Measurements from ENCODE around the gene TBXA2R. TPM values are rescaled to one million over a fixed set of nuclear protein-coding genes. Genes with fewer than 3 reads are reported as not detected.

The TBXA2R gene
- total RNA-seq, 4 donors from 2014 or later = 4.4 to 11.4 (median 7.2) TPM

- Histone ChIP-seq H3K36me3 (peaks cover 0 to 86% (median 0%) of the 10 kb centered on the region in 3 donors), H3K4me1 (peaks cover 0 to 35% (median 7%) of the 10 kb centered on the region in 4 donors), H3K4me3 (no peak overlapping the region), H3K27me3 (no peaks in the 10 kb centered on the region), H3K27ac (no peak overlapping the region), H3K9me3 (no peaks in the 10 kb centered on the region)
- DNase-seq (ENCODE audit: low spot score in 2 of 2) = no peak
- no peak for TF ChIP-seq EP300 (IDR thresholded peaks at IDR 0.05)
- TF ChIP-seq CTCF (IDR thresholded peaks at IDR 0.05) = no peak
- no peak for TF ChIP-seq POLR2A (IDR thresholded peaks at IDR 0.05)
- WGBS, 2 donors = 77 to 82% methylated on average over 11 to 14 of the region's 17 CpGs
Measured at GRCh38 chr19:3619631-3620012, 12.9 kb upstream of the TBXA2R start.

DNA sequence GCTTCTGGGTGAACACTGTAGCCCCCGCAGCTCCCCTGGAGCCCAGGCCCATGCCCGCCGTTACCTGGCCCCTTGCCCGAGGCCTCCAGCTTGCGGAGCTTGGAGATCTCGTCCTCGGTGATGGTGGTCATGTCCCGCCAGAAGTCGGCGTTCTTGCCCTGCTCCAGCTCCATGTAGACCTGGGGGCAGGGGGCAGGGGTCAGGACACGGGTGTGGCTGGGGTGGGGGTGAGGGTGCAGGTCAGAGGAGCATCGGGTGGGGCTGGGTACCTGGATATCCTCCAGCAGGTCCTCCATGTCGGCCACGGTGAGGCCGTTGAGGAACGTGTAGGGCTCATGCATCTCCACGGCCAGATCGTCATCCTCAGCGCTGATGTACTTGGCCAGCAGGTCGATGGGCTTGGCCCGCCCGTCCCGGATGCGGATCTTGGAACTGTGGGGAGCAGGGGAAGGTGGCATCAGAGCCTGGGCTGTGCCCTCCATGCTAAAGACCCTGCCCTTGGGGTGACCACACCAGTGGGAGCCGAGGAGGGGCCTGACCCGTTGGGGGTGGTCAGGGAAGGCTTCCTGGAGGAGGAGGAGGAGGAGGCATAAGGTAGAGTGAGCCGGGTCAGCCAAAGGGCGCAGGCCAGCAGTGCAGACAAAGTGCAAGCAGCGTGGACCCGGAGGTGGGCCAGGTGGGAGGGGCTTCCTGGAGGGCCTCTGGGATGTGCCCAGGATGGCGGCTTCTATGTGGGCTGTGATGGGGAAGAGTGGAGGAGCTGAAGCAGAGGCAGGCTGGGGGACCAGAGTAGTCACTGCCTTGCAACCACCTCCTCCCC lies 12.3 kb upstream of the TBXA2R start:
- 83 to 85% methylated on average over 28 to 31 of the region's 31 CpGs for WGBS, 2 donors

GRCh38 chr19:3618144-3618810 lies 11.6 kb upstream of the TBXA2R start:
- DNase-seq (ENCODE audit: low spot score in 2 of 2) = peak; percentile 60 to 61
- Histone ChIP-seq H3K27ac (peak overlapping the region in 2 of 4 donors; percentile 73 to 74), H3K4me3 (no peak overlapping the region), H3K4me1 (peaks cover 0 to 25% (median 5%) of the 10 kb centered on the region in 4 donors), H3K27me3 (no peaks in the 10 kb centered on the region), H3K36me3 (peaks cover 0 to 91% (median 0%) of the 10 kb centered on the region in 3 donors), H3K9me3 (no peaks in the 10 kb centered on the region)
- TF ChIP-seq EP300 (IDR thresholded peaks at IDR 0.05) = peak in 1 of 2 donors; percentile 49
- TF ChIP-seq CTCF (IDR thresholded peaks at IDR 0.05) = peak; percentile 90 to 98 (median 96)
- no peak for TF ChIP-seq POLR2A (IDR thresholded peaks at IDR 0.05)
- WGBS, 2 donors = 29 to 57% methylated on average over 18 to 20 of the region's 31 CpGs

More for the DNA sequence above, 12.3 kb upstream of the TBXA2R start:
- Histone ChIP-seq H3K27me3 (no peaks in the 10 kb centered on the region), H3K36me3 (peaks cover 0 to 91% (median 0%) of the 10 kb centered on the region in 3 donors), H3K9me3 (no peaks in the 10 kb centered on the region), H3K27ac (peak overlapping the region in 2 of 4 donors; percentile 73 to 74), H3K4me3 (no peak overlapping the region), H3K4me1 (peaks cover 0 to 29% (median 5%) of the 10 kb centered on the region in 4 donors)
- no peak for DNase-seq (ENCODE audit: low spot score in 2 of 2)
- no peak for TF ChIP-seq CTCF (IDR thresholded peaks at IDR 0.05)
- no peak for TF ChIP-seq POLR2A (IDR thresholded peaks at IDR 0.05)
- TF ChIP-seq EP300 (IDR thresholded peaks at IDR 0.05) = no peak

DNA sequence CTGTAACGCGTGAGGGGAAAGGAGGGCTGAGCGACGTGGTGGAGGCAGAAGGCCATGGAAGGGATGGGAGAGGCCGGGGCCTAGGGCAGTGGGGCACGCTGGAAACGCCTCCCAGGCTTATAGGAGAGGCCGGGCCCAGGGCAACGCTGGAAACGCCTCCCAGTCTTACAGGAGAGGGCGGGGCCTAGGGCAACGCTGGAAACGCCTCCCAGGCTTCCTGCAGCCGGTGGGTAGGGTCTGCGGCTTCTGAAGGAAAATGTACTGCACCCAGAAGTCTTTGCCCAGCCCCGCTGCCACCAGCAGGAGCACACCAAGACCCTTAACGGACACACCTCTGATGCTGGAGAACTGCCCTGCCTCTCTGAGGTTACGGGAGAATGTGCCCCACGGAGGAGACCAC lies 10.8 kb upstream of the TBXA2R start:
- no peak for TF ChIP-seq CTCF (IDR thresholded peaks at IDR 0.05)
- WGBS, 2 donors = 40 to 59% methylated on average over 19 of the region's 19 CpGs
- H3K27ac ChIP-seq = peak overlapping the region in 2 of 4 donors; percentile 24 to 66
- no peaks in the 10 kb centered on the region for H3K27me3 ChIP-seq
- peaks cover 0 to 91% (median 0%) of the 10 kb centered on the region in 3 donors for H3K36me3 ChIP-seq
- no peaks in the 10 kb centered on the region for H3K9me3 ChIP-seq
- H3K4me3 ChIP-seq = no peak overlapping the region
- no peak for DNase-seq (ENCODE audit: low spot score in 2 of 2)
- H3K4me1 ChIP-seq = peaks cover 0 to 25% (median 5%) of the 10 kb centered on the region in 4 donors
